Nephron progenitor cell (in vitro differentiated cells): ENCODE results near the gene TOLLIP.

ENCODE experiments used
- DNase-seq: peaks from one replicate; pipeline ENCODE4 v3.0.0; 2021
- H3K27ac Mint-ChIP-seq: 2 replicates; pipeline ENCODE4 v1.8.0; 2021; ENCODE audit warnings: mild to moderate bottlenecking, moderate library complexity, mixed read lengths
- H3K27me3 Mint-ChIP-seq: 2 replicates; pipeline ENCODE4 v1.8.0; 2021; ENCODE audit warnings: mild to moderate bottlenecking, low read depth, mixed read lengths; ENCODE audit not compliant: poor library complexity
- H3K36me3 Mint-ChIP-seq: 2 replicates; pipeline ENCODE4 v1.8.0; 2021; ENCODE audit warnings: low read depth, mixed read lengths
- H3K4me1 Mint-ChIP-seq: 2 replicates; pipeline ENCODE4 v1.8.0; 2021; ENCODE audit warnings: mixed read lengths
- H3K4me3 Mint-ChIP-seq: 2 replicates; pipeline ENCODE4 v1.8.0; 2021; ENCODE audit warnings: mild to moderate bottlenecking, moderate library complexity, mixed read lengths
- H3K9me3 Mint-ChIP-seq: 2 replicates; pipeline ENCODE4 v1.8.0; 2021; ENCODE audit warnings: mild to moderate bottlenecking, moderate library complexity, mixed read lengths
- TF ChIP-seq, protein P1 (sequence below): fragments of 200-600 bp; sonication (generic); IDR thresholded peaks from 2 replicates; pipeline ENCODE4 v1.5.0; 2021; ENCODE audit warnings: antibody characterized with exemption

Gene TOLLIP

DNA sequence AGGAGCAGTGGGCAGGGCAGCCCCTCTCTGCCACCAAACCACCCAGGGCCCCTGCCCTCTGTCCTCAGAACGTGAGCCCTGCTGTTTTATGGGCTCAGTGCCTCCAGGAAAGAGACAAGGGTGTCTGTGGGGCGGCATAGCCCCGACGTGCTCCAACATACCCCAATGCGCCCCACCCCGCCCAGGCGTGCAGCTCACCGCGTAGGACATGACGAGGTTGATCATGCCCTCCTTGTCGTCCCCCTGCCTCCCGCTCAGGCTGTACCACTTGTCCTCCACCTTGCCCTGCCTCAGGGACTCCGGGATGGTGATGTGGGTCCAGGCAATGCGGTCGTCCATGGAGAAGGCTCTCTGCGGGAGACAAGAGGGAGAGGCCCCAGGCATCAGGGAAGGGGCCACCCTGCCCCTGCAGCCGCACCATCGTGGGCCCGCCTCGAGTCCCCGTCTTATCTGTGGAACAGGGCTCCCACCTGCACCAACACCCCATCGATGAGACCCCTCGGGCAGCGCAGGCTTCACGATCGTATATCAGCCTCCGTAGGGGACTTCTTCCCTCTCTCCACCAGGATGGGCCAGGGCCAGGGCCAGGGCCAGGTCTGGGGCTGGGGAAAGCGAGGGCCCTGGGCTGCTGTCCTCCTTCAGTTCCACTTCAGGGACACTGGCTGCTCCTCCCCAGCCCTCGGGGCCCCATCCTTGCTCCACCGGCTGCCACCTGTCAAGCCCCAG is 20.8 kb downstream of the TOLLIP start:
- Mint-ChIP-seq H3K36me3 (peaks cover 24% of the 10 kb centered on the region), H3K9me3 (no peaks in the 10 kb centered on the region), H3K27ac (no peak overlapping the region), H3K4me1 (no peaks in the 10 kb centered on the region), H3K4me3 (no peak overlapping the region), H3K27me3 (no peaks in the 10 kb centered on the region)
- no peak for DNase-seq
- TF ChIP-seq, protein P1, sequence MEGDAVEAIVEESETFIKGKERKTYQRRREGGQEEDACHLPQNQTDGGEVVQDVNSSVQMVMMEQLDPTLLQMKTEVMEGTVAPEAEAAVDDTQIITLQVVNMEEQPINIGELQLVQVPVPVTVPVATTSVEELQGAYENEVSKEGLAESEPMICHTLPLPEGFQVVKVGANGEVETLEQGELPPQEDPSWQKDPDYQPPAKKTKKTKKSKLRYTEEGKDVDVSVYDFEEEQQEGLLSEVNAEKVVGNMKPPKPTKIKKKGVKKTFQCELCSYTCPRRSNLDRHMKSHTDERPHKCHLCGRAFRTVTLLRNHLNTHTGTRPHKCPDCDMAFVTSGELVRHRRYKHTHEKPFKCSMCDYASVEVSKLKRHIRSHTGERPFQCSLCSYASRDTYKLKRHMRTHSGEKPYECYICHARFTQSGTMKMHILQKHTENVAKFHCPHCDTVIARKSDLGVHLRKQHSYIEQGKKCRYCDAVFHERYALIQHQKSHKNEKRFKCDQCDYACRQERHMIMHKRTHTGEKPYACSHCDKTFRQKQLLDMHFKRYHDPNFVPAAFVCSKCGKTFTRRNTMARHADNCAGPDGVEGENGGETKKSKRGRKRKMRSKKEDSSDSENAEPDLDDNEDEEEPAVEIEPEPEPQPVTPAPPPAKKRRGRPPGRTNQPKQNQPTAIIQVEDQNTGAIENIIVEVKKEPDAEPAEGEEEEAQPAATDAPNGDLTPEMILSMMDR, result no peak

DNA sequence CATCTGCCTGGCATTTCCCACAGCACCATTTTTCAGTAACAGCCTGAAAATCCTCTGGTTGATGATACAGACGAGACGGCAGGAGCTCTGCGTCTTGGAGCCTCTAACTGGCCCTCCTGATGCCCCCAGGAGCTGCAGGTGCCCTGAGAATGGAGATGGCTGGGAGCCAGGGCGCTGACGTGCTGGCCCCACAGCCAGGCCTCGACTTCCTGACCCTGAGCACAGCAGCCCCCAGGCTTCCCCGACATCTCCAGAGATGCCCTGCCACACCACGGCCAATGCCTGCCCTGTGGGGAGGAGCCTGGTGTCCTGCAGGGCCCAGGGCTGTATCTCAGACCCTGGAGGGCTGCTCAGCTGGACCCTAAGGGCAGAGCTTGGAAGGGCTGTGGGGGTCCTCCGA is 21.5 kb downstream of the TOLLIP start:
- Mint-ChIP-seq H3K9me3 (no peaks in the 10 kb centered on the region), H3K27me3 (no peaks in the 10 kb centered on the region), H3K4me1 (no peaks in the 10 kb centered on the region), H3K36me3 (peaks cover 24% of the 10 kb centered on the region), H3K27ac (no peak overlapping the region), H3K4me3 (no peak overlapping the region)
- no peak for DNase-seq
- TF ChIP-seq, protein P1, result no peak

DNA sequence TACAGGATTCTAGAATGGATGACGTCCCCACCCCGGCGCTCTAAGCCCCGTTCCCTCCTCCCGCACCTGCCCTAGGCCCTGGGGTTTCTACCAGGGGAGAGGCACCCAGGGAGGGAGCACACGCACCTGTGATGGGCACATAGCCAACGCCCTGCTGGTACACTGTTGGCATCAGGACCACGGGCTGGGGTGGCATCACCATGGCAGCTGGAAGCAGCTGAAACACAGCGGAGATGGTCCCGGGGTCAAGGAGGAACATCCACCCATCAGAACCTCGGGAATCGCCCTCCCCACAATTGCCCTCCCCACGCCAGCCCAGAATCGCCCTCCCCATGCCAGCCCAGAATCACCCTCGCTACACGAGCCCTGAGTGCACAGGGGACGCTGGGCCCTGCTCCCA is 23.6 kb downstream of the TOLLIP start:
- TF ChIP-seq, protein P1, result no peak
- Mint-ChIP-seq H3K4me1 (peaks cover 5% of the 10 kb centered on the region), H3K36me3 (peaks cover 24% of the 10 kb centered on the region), H3K4me3 (no peak overlapping the region), H3K9me3 (no peaks in the 10 kb centered on the region), H3K27ac (no peak overlapping the region), H3K27me3 (no peaks in the 10 kb centered on the region)
- DNase-seq, result no peak

DNA sequence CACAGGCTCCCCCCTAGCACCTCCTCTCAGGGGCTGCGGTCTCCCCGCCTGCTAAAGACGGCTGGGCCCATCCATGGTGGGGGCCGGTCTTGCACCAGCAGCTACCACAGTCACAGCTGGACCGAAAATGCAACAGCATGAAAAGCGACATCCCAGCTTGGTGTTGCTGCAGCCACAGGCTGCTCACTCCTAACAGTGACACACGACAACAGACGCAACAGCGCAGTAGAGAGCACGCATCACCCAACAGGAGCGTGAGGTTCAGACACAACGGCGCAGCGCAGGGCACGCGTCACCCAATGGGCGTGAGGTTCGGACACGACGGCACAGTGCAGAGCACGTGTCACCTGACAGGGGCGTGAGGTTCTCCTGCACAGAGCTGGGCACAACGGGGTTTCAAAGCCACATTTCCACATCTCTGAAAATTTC is 24.1 kb downstream of the TOLLIP start:
- peaks cover 24% of the 10 kb centered on the region for H3K36me3 Mint-ChIP-seq
- H3K4me1 Mint-ChIP-seq, result peaks cover 5% of the 10 kb centered on the region
- H3K9me3 Mint-ChIP-seq, result no peaks in the 10 kb centered on the region
- no peak overlapping the region for H3K4me3 Mint-ChIP-seq
- DNase-seq, result no peak
- H3K27me3 Mint-ChIP-seq, result no peaks in the 10 kb centered on the region
- no peak overlapping the region for H3K27ac Mint-ChIP-seq
- TF ChIP-seq, protein P1, result no peak

DNA sequence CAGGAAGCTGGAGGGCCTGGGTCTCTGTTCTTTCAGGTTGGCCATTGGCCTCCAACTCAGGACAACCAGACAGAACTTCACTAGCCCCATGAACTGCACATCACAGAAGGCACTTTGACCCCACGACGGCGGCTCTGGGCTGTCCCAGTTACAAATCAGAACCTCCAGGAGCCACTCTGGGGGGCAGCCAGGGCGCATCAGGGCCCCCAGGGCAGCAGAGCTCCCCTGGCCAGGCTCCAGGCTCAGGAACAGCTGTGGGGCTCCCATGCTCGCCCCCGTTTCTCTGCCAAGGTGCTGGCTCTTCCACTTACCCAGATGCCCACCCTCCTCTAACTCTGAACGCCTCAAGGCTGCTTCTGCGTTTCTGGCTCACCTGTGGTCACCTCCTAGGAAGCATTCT is 25.5 kb downstream of the TOLLIP start:
- no peak for DNase-seq
- H3K9me3 Mint-ChIP-seq, result no peaks in the 10 kb centered on the region
- no peaks in the 10 kb centered on the region for H3K27me3 Mint-ChIP-seq
- no peak overlapping the region for H3K4me3 Mint-ChIP-seq
- TF ChIP-seq, protein P1, result no peak
- H3K27ac Mint-ChIP-seq, result no peak overlapping the region
- H3K4me1 Mint-ChIP-seq, result peaks cover 5% of the 10 kb centered on the region
- peaks cover 24% of the 10 kb centered on the region for H3K36me3 Mint-ChIP-seq

DNA sequence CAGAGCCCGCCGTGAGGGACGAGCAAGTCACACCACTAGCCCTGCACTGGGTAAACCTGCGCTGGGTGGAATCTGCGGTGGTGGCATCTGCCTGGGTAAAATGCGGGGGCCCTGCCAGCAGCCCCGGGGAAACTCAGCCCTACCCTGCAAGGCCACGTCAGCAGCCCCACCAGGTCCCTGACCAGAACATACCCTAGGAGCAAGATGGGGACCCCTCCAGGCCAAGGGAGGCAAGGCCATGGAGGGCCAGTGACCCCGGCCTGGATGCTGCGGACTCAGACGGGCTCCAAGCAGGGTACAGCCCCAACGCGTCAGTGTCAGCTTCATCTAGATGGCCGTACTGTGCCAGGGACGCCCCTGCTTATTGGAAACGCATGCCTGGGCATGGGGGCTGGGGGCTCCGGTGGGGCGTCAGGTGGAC is 26.3 kb downstream of the TOLLIP start:
- TF ChIP-seq, protein P1, result no peak
- H3K36me3 Mint-ChIP-seq, result peaks cover 19% of the 10 kb centered on the region

More for the DNA sequence above, 26.3 kb downstream of the TOLLIP start:
- Mint-ChIP-seq H3K4me1 (peaks cover 12% of the 10 kb centered on the region), H3K27ac (no peak overlapping the region), H3K9me3 (no peaks in the 10 kb centered on the region), H3K4me3 (no peak overlapping the region), H3K27me3 (no peaks in the 10 kb centered on the region)
- DNase-seq, result no peak
